Natural killer cell (primary cell): ENCODE measurements around the gene DGUOK. TPM values are rescaled to one million over a fixed set of nuclear protein-coding genes. Genes with fewer than 3 reads are reported as not detected.
"Not testable (repeated sequence)": the region's sequence is repeated elsewhere in the genome, so short reads cannot be mapped to it uniquely, and the experiment has no call there.

Source experiments
- ATAC-seq, 3 donors: fragments of 150-1000 bp in 2 of 3; fragments of 200-7000 bp in 1 of 3; cut with Tn5 transposase; 1 replicate in 1 of 3; 2 replicates in 2 of 3; pipeline ENCODE4 v1.10.0; 2021; ENCODE audit warnings: mild to moderate bottlenecking in 2 of 3, moderate library complexity in 2 of 3
- DNase-seq, 2 donors: peaks; one replicate each; pipeline versions ENCODE4 v3.0.0 to v3.0.0-alpha.2; 2013 to 2021; ENCODE audit warnings: mixed read lengths in 1 of 2
- H3K27ac ChIP-seq: one replicate; pipeline ENCODE4 v1.5.1; 2013; ENCODE audit warnings: mild to moderate bottlenecking, low read length
- H3K27me3 ChIP-seq: one replicate; pipeline ENCODE4 v1.6.1; 2013; ENCODE audit warnings: low read length; ENCODE audit not compliant: control insufficient read depth, insufficient read depth
- H3K36me3 ChIP-seq: one replicate; pipeline ENCODE4 v1.6.1; 2013; ENCODE audit warnings: low read length; ENCODE audit not compliant: control insufficient read depth, insufficient read depth
- H3K4me1 ChIP-seq: one replicate; pipeline ENCODE4 v1.6.1; 2013; ENCODE audit warnings: low read length; ENCODE audit not compliant: control insufficient read depth, insufficient read depth
- H3K4me3 ChIP-seq: one replicate; pipeline ENCODE4 v1.5.1; 2013; ENCODE audit warnings: low read length
- H3K9me3 ChIP-seq: one replicate; pipeline ENCODE4 v1.6.1; 2013; ENCODE audit warnings: low read length; ENCODE audit not compliant: control insufficient read depth, insufficient read depth
- H3K27ac Mint-ChIP-seq, 2 donors: one replicate each; pipeline ENCODE4 v1.8.0; 2022; ENCODE audit warnings: mild to moderate bottlenecking in 2 of 2, mixed read lengths in 2 of 2, moderate library complexity in 1 of 2
- H3K27me3 Mint-ChIP-seq, 2 donors: one replicate each; pipeline ENCODE4 v1.8.0; 2022; ENCODE audit warnings: low read depth in 2 of 2, mixed read lengths in 2 of 2
- H3K36me3 Mint-ChIP-seq: one replicate; pipeline ENCODE4 v1.8.0; 2022; ENCODE audit warnings: mixed read lengths
- H3K4me1 Mint-ChIP-seq, 2 donors: one replicate each; pipeline ENCODE4 v1.8.0; 2022; ENCODE audit warnings: mixed read lengths in 2 of 2
- H3K4me3 Mint-ChIP-seq: one replicate; pipeline ENCODE4 v1.8.0; 2022; ENCODE audit warnings: mild to moderate bottlenecking, moderate library complexity, mixed read lengths
- H3K9me3 Mint-ChIP-seq, 2 donors: one replicate each; pipeline ENCODE4 v1.8.0; 2022; ENCODE audit warnings: mixed read lengths in 2 of 2
- CTCF ChIP-seq: fragments of 200-600 bp; IDR thresholded peaks from one replicate; pipeline ENCODE4 v1.8.0; 2022; ENCODE audit warnings: antibody characterized with exemption
- WGBS: methylation state at CpG from one replicate; pipeline ENCODE4 v1.1.7; 2013; ENCODE audit warnings: missing lambda C conversion rate; ENCODE audit not compliant: insufficient coverage; 5-methylcytosine and 5-hydroxymethylcytosine counted together
- intact Hi-C: fragments of 100-400 bp; cut with micrococcal nuclease; formaldehyde crosslinking; loops from one replicate; pipeline ENCODE4 v1.14.2; 2022
- total RNA-seq, 4 donors: library from RNA; stranded (reverse); fragments of 120-200 nt in 1 of 4; gene quantifications; one replicate each; pipeline versions ENCODE4 v1.2.3 to v1.2.4, GENCODE V29; 2013 to 2022

DGUOK gene
- total RNA-seq, 3 donors from 2014 or later (not counting 1 experiment from before 2014, with no cell fraction given): 47.6 to 56.8 (median 54.8) TPM

DNA sequence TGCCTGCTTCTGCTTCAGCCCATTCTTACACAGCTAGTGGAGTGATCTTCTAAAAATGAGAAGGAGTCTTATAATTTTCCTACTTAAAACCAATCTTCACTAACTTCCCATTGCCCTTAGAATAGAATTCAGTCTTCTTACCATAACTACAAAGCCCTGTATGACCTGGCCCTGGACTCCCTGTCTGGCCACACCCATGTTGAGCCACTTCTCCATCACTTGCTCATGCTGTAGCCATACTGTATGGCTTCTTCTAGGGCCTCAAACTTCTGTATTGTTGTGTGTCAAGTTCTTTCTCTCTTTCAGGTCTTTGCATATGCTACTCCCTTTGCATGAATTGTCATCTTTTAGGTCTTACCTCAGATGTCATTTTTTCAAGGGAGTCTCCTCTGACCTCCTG is 11.2 kb downstream of the DGUOK start:
- peaks cover 3% of the 10 kb centered on the region for H3K4me1 ChIP-seq
- Mint-ChIP-seq H3K27ac (peak overlapping the region in 1 of 2 donors; percentile 62), H3K4me3 (no peak overlapping the region), H3K36me3 (no peaks in the 10 kb centered on the region), H3K9me3 (no peaks in the 10 kb centered on the region), H3K27me3 (no peaks in the 10 kb centered on the region), H3K4me1 (peaks cover 52 to 58% of the 10 kb centered on the region in 2 donors)
- no peak overlapping the region for H3K4me3 ChIP-seq
- intact Hi-C loops: loop anchor here (5.0 kb wide), 1 partner anchor 41 kb away; no protein-coding TSS in a partner anchor
- ATAC-seq (peak in 1 of 3 donors; percentile 50), DNase-seq (no peak)
- H3K9me3 ChIP-seq: no peaks in the 10 kb centered on the region
- no peak for TF ChIP-seq CTCF
- H3K27ac ChIP-seq: no peak overlapping the region
- H3K36me3 ChIP-seq: peaks cover 31% of the 10 kb centered on the region
- H3K27me3 ChIP-seq: no peaks in the 10 kb centered on the region

DNA sequence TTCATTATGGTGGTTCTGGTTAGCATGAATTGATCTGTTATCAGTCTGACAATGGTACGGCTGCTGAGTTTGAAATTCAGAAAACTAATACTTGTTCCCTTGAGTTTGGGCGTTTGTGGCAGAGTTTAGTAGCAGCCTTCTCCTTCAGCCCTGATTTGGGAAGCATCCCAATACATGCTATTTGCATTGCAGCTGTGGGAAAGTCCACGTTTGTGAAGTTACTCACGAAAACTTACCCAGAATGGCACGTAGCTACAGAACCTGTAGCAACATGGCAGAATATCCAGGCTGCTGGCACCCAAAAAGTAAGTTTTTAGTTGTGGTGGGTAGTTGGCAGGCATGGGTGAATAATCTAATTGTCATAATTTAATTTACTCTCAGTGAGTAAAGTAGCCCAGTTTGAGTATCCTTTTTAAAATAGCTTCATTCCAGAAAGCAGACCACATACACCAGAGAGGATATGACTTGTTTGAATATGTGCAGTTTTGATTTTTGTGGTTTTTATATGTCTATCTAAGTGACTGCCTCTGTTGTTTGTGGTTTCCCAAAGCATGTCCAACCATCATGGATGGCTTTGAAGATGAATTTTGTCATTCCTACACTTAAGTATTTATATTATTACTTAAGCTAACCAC is 12.2 kb downstream of the DGUOK start:
- Histone ChIP-seq H3K27me3 (no peaks in the 10 kb centered on the region), H3K9me3 (no peaks in the 10 kb centered on the region), H3K4me1 (peaks cover 3% of the 10 kb centered on the region), H3K27ac (no peak overlapping the region), H3K36me3 (peaks cover 26% of the 10 kb centered on the region), H3K4me3 (no peak overlapping the region)
- no peak for TF ChIP-seq CTCF
- H3K9me3 Mint-ChIP-seq: no peaks in the 10 kb centered on the region
- intact Hi-C loops: loop anchor here (5.0 kb wide), 1 partner anchor 42 kb away; no protein-coding TSS in a partner anchor
- DNase-seq (peak in 1 of 2 donors; percentile 21), ATAC-seq (peak in 1 of 3 donors; percentile 7)
- 79% methylated on average over 5 of the region's 5 CpGs for WGBS
- H3K27ac Mint-ChIP-seq: no peak overlapping the region
- no peak overlapping the region for H3K4me3 Mint-ChIP-seq
- no peaks in the 10 kb centered on the region for H3K27me3 Mint-ChIP-seq
- peaks cover 49 to 51% of the 10 kb centered on the region in 2 donors for H3K4me1 Mint-ChIP-seq
- no peaks in the 10 kb centered on the region for H3K36me3 Mint-ChIP-seq

- Histone ChIP-seq H3K9me3 (no peaks in the 10 kb centered on the region), H3K27ac (no peak overlapping the region), H3K4me1 (peaks cover 3% of the 10 kb centered on the region), H3K27me3 (no peaks in the 10 kb centered on the region), H3K36me3 (peaks cover 20% of the 10 kb centered on the region), H3K4me3 (no peak overlapping the region)
- DNase-seq: peak in 1 of 2 donors; percentile 64
- peak overlapping the region; percentile 19 to 23 for H3K27ac Mint-ChIP-seq
- H3K36me3 Mint-ChIP-seq: no peaks in the 10 kb centered on the region
- no peak for TF ChIP-seq CTCF
- ATAC-seq: peak in 2 of 3 donors; percentile 50 to 60
- WGBS: 89% methylated on average over 2 of the region's 2 CpGs
- H3K4me1 Mint-ChIP-seq: peaks cover 51% of the 10 kb centered on the region in 2 donors
- intact Hi-C loops: loop anchor here (5.0 kb wide), 1 partner anchor 42 kb away; no protein-coding TSS in a partner anchor
- H3K4me3 Mint-ChIP-seq: no peak overlapping the region
- H3K9me3 Mint-ChIP-seq: no peaks in the 10 kb centered on the region
- H3K27me3 Mint-ChIP-seq: no peaks in the 10 kb centered on the region
These were observed 12.7 kb downstream of the DGUOK start for GRCh38 chr2:73939419-73939818.

GRCh38 chr2:73940066-73940465 is 13.4 kb downstream of the DGUOK start:
- 100% methylated on average over 1 of the region's 1 CpG for WGBS
- H3K9me3 Mint-ChIP-seq, H3K4me1 ChIP-seq, ATAC-seq, DNase-seq, H3K4me3 Mint-ChIP-seq, H3K4me3 ChIP-seq, H3K9me3 ChIP-seq, H3K36me3 Mint-ChIP-seq, H3K27me3 ChIP-seq, intact Hi-C loops, H3K27ac ChIP-seq, H3K27me3 Mint-ChIP-seq: not testable (repeated sequence)
- peaks cover 24% of the 10 kb centered on the region for H3K36me3 ChIP-seq
- Mint-ChIP-seq H3K4me1 (peaks cover 57% of the 10 kb centered on the region in 2 donors), H3K27ac (peak overlapping the region; percentile 19 to 23)
